ENCODE measurements around the gene GRK7. TPM values are rescaled to one million over a fixed set of nuclear protein-coding genes. Genes with fewer than 3 reads are reported as not detected.
"Not testable (repeated sequence)": the region's sequence is repeated elsewhere in the genome, so short reads cannot be mapped to it uniquely, and the experiment has no call there.

The GRK7 gene
- total RNA-seq, 1 donor from 2014 or later = 0.08 TPM

GRCh38 chr3:141754032-141754431, 9.2 kb upstream of the GRK7 start:
- no peak for DNase-seq (ENCODE audit: low read depth)

GRCh38 chr3:141762552-141762951, 656 bp upstream of the GRK7 start:
- DNase-seq (ENCODE audit: low read depth) = not testable (repeated sequence)

GRCh38 chr3:141764045-141764444, 837 bp downstream of the GRK7 start:
- DNase-seq (ENCODE audit: low read depth) = no peak

- no peak for DNase-seq (ENCODE audit: low read depth)
These were observed 1.3 kb downstream of the GRK7 start for GRCh38 chr3:141764465-141764864.

GRCh38 chr3:141764986-141765385, 1.8 kb downstream of the GRK7 start:
- no peak for DNase-seq (ENCODE audit: low read depth)

- no peak for DNase-seq (ENCODE audit: low read depth)
These were observed 3.9 kb downstream of the GRK7 start for GRCh38 chr3:141767066-141767465.

- no peak for DNase-seq (ENCODE audit: low read depth)
These were observed 6.2 kb downstream of the GRK7 start for GRCh38 chr3:141769221-141769894.

GRCh38 chr3:141773676-141774075, 10.5 kb downstream of the GRK7 start:
- DNase-seq (ENCODE audit: low read depth) = no peak

GRCh38 chr3:141776376-141776775, 13.2 kb downstream of the GRK7 start:
- no peak for DNase-seq (ENCODE audit: low read depth)

GRCh38 chr3:141776885-141777284, 13.7 kb downstream of the GRK7 start:
- no peak for DNase-seq (ENCODE audit: low read depth)

GRCh38 chr3:141777957-141778813, 15.0 kb downstream of the GRK7 start:
- no peak for DNase-seq (ENCODE audit: low read depth)

- DNase-seq (ENCODE audit: low read depth) = no peak
These were observed 16.5 kb downstream of the GRK7 start for GRCh38 chr3:141779667-141780066.

GRCh38 chr3:141782386-141782932, 19.3 kb downstream of the GRK7 start:
- peak; percentile 35 for DNase-seq (ENCODE audit: low read depth)

- DNase-seq (ENCODE audit: low read depth) = no peak
These were observed 20.4 kb downstream of the GRK7 start for GRCh38 chr3:141783632-141784031.

GRCh38 chr3:141784096-141784495, 20.9 kb downstream of the GRK7 start:
- DNase-seq (ENCODE audit: low read depth) = no peak

- DNase-seq (ENCODE audit: low read depth) = no peak
These were observed 21.3 kb downstream of the GRK7 start for GRCh38 chr3:141784531-141784930.

- no peak for DNase-seq (ENCODE audit: low read depth)
These were observed 24.9 kb downstream of the GRK7 start for GRCh38 chr3:141788149-141788548.

GRCh38 chr3:141788750-141789149, 25.5 kb downstream of the GRK7 start:
- DNase-seq (ENCODE audit: low read depth) = not testable (repeated sequence)

GRCh38 chr3:141789281-141789680, 26.1 kb downstream of the GRK7 start:
- no peak for DNase-seq (ENCODE audit: low read depth)

- no peak for DNase-seq (ENCODE audit: low read depth)
These were observed 27.0 kb downstream of the GRK7 start for GRCh38 chr3:141790171-141790570.

GRCh38 chr3:141792495-141792894, 29.3 kb downstream of the GRK7 start:
- DNase-seq (ENCODE audit: low read depth) = no peak
